ENCODE data around the gene PRR15.

PRR15 gene

DNA sequence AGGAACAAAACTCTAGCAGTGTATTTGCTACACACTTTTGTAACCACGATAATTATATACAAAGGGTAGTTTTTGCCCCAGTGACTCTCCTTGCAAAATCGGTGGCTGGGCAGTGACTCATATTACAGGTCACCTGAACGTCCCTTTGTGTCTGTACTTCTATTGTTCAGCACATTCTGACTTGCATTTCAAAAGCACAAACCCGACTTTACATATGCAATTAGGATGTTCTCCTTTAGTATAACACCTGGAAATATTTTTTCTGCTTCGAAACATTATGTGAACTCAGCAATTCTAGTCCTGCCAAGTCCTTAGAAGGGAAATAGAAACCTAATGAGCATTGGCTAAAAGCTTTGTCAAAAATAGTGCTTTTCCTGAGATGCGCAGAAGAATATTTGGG, 6.0 kb downstream of the PRR15 start:
- DNase-seq (ENCODE audit: low spot score) = no peak

DNA sequence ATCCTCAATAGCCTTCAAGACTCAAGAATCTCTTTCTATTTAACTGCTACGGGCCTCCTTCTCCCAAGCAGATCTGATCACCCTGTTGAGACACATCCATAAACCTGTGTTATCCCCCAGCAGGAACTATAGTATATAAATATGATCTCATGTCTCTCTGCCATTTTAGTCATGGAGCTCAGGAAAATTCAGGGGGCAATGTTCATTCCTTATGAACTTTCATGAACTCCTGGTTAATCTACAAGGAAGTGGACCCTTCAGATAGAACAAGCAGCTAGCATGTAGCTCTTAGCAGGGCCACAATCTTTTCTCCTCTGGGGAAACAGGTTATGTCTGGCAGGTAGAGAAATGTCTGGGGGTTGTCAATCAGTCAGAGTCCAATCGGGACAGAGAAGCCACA, 8.9 kb downstream of the PRR15 start:
- DNase-seq (ENCODE audit: low spot score) = no peak

DNA sequence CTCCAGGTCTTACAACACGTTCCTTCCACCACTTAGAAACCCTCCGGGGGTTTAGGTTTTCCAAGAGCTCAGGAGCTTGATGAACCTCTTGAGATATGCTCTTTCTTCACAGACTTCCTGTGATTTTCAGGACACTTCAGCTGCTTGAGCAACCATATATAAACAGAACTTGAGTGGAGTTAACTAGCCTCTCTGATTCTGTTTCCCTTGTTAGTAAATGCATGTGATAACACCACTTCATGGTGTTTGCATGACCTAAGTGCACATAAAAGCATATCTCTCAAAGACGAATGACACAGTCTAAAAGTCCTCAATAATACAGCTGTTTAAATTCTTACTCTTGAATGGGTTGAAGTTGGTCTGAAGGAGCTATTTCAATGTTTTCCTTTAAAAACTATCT, 9.9 kb downstream of the PRR15 start:
- no peak for DNase-seq (ENCODE audit: low spot score)

DNA sequence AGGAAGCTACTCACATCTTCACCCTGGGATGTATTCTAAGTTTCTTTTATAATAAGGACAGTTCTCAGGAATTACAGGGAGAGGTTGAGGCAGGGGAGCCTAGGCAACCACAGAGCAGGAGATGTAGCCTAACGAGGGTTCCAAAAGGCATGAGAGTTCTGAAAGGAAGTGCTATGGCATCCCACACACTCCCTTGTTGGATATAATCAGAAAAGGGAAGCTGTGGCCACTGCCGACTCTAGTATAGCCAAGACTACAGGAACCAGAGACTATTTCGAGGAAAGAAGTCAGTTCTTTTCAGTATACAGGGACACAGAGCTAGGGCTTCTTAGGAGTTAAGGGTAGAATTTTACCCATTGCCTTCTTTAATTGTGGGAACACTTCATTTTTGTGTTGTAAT, 11.0 kb downstream of the PRR15 start:
- DNase-seq (ENCODE audit: low spot score) = no peak

DNA sequence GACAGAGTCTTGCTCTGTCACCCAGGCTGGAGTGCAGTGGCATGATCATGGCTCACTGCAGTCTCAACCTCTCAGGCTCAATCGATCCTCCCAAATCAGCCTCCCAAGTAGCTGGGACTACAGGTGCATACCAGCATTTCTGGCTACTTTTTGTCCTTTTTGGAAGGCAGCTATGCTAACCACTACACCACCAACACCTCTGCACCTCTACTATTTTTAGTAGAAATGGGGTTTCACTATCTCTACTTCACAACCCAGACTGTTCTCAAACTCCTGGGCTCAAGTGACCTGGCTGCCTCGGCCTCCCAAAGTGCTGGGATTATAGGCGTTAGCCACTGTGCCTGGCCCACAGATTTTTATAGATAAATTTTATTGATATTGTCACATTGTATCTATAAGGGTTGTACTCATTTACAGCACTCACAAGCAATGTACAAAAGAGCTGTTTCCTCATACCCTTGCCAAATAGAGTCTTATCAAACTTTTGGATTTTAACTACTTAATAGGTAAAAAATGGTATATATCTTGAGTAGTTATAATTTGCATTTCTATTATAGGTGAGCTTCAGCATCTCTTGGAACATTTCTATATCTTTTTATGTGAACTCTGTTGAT, 23.7 kb downstream of the PRR15 start:
- no peak for DNase-seq (ENCODE audit: low spot score)

DNA sequence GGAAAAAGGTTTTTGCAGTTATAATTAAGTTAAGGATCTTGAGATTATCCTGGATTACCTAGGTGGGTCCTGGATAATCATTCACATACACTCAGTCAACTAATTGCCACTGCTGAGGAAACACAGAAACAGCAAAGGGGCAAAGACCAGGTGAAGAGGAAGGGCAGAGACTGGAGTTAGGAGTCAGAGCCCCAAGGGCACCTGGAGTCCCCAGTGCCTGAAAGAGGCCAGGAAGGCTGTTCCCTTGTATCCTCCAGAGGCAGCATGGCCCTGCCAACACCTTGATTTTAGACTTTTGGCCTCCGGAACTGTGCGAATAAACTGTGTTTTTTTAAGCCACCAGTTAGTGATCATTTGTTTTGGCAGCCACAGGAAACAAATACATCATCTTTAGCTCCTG, 24.6 kb downstream of the PRR15 start:
- DNase-seq (ENCODE audit: low spot score) = no peak

DNA sequence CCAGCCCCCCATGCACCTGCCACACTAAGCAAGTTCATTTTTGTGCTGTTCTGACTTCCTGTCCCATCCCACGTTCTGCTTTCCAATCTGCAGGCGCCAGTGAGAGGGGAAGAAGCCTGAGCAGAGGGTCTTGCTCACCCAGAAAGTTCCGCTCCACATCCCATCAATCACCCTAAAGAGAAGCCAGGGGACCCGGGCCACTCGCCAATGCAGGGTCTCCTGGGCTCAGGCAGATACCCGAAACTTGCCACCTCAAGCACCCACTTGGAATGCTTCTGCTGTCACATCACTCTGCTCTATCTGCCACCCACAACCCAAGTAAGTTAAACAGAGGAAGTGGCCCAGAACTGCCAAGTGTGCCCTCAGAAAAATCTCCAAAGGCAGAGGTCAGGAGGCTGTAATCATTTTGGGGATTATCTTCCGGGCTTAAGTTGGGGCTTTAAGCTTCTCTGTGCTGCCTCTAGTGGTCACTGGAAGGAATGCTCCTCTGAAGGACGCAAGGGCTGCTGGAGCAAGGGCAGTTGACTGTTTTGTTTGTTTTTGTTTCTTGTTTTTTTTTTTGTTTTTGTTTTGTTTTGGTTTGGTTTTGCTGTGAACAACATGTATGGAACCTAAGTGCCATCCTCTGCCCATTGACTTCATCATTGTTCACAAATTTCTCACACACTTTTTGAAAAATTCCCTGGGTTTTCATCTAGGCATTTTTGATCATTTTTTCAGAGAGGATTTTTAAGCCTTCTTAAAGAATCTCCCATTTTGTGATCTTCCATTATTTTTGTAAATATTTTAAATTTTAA, 25.5 kb downstream of the PRR15 start:
- DNase-seq (ENCODE audit: low spot score) = no peak

DNA sequence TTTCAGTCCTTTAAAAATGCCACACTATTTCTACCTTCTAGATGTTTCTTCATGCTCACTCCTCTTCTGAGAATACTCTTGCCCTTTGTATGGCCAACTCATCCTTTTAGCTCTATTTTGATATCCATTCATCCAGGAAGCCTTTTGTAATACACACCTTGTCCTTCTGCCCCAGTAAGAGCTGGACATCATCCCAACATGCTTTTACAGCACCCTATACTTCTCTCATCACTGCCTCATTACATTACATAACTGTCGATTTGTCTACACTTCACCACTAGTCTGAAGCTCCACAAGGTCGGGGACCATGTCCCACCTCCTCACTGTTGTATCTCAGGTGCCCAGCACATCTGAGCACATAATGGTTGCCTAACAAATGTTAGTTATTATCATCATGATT, 29.2 kb downstream of the PRR15 start:
- no peak for DNase-seq (ENCODE audit: low spot score)

DNA sequence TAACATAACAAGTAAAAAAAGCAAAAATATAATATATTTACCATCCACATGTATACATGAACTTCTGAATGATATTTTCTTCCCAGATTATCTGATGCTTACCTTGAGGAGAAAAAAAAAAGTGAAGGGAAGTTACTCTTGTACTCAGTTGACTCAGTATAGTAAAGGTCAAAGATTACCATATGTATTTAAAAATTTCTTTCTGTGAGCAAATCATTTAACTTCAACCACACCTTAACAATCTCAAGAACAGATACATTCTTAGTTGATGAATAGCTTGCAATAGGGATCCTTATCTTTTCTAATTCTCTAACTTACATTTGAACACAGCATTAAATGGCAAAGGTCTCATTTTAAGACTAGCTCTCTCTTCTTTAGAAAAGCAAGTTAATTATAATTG, 29.8 kb downstream of the PRR15 start:
- DNase-seq (ENCODE audit: low spot score) = no peak

DNA sequence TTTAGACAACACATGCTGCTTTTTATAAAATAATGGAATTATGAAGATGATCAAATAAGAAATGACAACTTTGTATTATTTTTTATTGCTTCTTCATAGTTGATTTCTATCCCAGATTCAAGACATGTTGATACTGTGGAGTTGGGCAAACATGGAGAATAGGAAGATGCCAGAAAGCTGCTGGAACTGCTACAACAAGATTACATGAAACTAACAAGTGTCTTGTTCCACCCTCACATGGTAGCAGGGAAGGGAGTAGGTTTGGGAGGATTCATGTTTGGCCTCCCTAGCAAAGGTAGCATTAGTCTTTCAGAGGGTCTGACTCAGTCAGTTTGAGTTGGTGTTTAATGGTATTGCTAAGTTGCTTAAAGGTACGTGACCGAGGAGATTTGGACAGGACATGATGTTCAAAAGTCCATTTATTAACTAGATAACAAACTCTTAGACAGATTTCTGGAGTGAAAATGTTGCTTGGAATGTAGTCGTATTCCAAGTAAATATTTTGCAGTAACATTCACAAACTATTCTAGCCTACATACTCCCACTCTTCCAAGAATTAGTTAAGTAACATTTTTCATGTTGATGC, 33.1 kb downstream of the PRR15 start:
- DNase-seq (ENCODE audit: low spot score) = no peak

DNA sequence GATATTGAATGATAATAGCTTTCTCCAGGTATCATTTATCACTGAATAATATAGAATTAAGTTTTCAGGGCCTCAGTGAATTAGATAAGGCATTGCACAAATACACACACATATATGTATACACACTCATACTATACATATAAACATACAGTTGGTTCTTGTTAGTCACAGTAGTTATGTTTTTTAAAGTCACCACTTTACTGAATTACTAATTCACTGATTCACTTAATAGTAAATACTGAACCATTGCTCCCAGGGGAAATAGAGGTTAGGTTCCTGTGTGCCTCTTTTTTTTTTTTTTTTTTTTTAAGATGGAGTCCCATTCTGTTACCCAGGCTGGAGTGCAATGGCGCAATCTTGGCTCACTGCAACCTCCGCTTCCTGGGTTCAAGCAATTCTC, 33.6 kb downstream of the PRR15 start:
- no peak for DNase-seq (ENCODE audit: low spot score)

DNA sequence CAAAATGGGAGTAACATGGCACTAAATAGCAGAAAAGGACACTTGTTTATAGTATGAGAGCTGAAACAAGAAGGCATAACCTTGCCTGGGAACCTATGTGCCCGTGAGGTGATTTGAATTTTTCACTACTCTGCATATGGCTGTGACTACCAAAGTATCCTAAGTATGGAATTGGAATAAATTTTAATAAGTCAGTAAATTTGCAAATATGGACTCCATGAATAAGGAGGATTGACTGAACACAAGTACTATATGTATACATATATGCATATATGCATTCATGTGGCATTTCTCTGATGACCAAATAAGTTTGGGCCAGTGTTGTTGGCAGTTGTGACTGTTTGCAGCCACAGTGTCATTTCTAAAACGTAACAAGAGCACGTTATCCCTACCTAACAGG, 34.5 kb downstream of the PRR15 start:
- DNase-seq (ENCODE audit: low spot score) = no peak

DNA sequence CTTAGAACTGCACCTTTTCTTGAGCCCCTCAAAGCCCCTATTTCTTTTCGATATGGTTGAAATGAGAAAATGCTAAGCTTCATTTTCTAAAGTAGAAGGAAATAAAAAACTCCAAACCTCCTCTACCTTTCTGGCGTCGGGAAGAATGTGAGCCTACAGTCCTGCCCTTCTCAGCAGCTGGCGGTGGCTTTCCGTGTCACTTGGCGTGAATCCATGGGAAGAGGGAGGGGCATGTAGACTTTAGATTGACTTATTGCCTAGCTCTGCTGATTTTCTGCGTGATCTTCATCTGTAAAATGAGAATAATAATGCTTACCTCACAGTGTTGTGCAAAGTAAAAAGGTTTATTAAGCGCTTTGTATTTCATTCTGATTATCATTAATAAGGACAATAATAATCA, 35.0 kb downstream of the PRR15 start:
- no peak for DNase-seq (ENCODE audit: low spot score)

DNA sequence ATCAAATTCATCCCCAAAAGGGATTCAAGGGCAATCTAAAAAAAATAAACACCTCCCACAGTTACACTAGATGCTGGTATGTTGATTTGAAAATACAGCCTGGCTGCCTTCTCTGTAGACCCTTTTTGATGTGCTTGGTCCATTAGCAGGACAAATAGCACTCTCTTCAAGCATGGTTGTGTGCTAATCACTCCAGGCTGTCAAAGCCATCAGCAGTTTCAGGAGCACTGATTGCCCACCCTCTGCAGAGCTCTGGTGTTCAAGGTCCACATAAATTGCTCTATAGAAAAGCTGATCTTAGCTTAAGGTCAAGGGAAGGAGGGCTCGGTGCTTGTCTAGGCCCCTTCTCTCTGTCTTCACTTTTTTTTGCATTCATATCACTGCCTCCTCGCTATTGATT, 35.4 kb downstream of the PRR15 start:
- DNase-seq (ENCODE audit: low spot score) = no peak

DNA sequence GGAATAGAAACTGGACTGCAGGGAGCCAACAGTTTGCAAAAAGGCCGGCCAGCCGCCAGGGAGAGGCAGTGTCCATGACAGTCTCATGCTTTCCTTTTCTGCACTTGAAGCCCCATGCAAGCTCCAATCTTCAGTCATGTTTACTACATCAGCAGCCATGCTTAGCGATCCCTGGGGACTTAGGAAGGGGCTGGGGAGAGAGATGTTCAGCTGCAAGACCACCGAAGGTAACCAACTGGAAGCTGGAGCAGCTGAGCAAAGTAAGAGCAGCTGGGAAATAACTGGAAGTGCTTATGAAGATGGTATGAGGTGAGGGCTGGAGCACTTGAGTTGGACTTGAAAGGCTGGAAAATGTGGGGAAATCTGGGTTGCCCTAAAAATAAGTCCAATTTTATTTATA, 37.0 kb downstream of the PRR15 start:
- DNase-seq (ENCODE audit: low spot score) = no peak

DNA sequence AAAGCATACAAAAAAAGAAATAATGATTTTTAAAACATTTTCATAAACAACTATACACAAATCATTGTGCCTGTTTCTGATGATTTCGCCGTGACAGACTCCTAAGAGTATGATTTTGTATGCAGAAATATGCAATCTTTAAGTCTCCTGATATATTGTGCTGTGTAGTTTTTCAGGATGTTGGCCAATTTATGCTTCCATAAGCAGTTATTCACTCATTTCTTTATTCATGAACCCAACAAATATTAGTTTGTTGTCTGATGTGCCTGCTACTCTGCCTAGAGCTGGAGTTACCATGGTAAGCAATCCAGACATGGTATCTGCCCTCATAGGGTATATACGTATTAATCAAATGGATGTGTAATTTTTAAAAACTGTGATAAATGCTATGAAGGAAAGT, 40.4 kb downstream of the PRR15 start:
- DNase-seq (ENCODE audit: low spot score) = no peak

DNA sequence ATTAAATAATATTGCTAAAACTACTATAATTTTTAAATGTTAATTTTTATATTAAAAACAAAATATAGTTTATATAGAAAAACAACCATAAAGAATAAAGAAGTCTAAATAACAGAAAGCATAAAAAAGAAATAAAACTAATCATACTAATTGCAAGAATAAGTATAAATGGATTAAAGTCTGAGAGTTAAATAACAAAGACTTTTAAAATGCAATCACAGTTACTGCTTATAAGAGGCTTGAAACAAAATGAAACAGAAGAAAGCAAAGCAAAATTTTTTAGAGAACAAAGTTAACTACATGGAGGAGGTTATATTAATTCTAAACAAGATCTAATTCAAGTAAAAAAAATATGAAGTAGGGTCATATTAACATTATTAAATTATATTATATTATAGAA, 41.1 kb downstream of the PRR15 start:
- DNase-seq (ENCODE audit: low spot score) = no peak

DNA sequence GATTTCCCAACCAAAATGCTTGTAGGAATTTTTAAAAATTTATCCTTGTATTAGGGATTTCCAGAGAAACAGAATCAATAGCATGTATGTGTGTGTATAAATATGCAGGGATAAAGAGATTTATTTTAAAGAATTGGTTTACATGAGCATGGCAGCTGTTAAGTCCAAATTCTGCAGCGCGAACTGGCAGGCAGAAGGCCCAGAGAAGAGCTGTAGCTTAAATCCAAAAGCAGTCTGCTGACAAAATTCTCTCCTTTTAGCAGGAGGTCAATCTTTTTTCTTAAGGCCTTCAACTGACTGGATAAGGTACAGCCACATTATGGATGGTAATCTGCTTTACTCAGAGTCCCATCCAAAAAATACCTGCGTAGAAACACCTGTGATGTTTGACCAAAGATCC, 42.0 kb downstream of the PRR15 start:
- no peak for DNase-seq (ENCODE audit: low spot score)

DNA sequence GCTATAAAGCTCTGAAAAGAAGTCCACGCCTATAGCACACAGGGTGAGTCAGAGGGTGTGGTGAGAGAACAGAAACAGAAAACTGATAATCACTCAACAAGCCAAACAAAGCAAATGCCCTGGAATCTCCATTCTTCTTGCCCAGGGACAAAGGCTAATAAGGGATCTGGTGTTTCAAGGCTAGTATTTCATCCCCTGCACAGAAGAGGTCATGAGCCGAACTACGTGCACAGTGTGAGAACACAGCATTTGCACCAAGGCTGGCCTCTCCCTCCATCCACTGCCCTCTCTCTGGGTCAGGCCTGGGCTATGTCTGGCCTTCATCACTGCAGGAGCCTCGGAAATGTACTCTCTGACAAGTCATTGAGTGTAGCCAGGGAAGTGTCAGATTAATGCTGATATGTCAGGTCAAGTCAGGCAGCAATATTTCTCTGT, 42.7 kb downstream of the PRR15 start:
- no peak for DNase-seq (ENCODE audit: low spot score)

DNA sequence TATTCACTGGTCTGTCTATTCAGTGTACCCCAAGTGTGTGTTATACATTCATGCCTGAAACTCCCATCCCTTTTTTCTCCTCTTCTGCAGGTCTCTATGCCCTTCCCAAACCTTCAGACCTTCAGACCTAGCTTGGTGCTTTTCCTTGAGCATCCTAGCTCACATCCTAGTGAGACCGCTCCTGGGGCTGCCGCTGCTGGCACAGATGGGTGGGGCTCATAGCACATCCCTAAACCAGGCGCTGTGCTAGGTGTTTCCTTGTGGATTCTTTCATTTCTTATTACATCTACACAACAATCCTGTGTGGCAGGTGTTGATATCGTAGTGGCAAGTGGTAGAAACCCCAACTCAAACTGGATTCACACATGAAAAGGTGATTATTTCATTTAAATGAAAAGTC, 43.2 kb downstream of the PRR15 start:
- no peak for DNase-seq (ENCODE audit: low spot score)

DNA sequence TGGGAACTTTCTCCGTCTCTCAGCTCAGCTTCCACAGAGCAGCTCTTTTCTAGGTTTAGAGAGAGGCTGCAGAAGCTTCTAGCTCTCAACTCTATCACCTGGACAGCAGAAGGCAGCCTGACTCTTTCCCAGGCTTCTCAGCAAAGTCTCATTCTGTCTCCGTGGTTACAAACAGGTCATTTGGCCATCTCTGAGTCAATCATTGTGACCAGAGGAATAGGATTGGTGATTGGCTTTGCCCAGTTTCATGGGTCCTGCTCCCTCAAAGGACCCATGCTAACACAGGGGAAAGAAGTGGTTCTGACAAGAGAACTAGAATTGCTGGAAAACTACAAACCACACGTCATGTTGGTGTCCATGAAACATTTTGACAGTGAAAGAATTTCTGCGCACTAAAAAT, 43.6 kb downstream of the PRR15 start:
- DNase-seq (ENCODE audit: low spot score) = no peak

DNA sequence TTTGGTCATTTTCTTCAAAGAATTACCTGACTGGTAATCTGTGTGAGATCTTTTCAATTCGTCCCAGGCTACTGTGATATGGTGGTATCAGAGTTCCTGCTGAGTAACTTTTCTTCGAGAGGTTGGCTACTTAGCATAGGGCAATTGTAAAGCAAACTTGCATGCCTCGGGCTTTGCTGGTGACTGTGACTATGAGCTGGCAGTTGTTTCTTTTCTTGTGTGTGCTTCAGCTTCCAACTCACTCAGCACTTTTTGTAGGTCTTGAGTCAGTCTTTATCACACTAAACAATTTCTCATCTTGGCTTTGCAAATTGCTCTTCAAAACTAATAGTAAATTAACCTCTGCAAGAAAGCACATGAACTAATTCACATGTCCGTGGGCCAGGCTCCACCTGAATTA, 44.3 kb downstream of the PRR15 start:
- DNase-seq (ENCODE audit: low spot score) = no peak

DNA sequence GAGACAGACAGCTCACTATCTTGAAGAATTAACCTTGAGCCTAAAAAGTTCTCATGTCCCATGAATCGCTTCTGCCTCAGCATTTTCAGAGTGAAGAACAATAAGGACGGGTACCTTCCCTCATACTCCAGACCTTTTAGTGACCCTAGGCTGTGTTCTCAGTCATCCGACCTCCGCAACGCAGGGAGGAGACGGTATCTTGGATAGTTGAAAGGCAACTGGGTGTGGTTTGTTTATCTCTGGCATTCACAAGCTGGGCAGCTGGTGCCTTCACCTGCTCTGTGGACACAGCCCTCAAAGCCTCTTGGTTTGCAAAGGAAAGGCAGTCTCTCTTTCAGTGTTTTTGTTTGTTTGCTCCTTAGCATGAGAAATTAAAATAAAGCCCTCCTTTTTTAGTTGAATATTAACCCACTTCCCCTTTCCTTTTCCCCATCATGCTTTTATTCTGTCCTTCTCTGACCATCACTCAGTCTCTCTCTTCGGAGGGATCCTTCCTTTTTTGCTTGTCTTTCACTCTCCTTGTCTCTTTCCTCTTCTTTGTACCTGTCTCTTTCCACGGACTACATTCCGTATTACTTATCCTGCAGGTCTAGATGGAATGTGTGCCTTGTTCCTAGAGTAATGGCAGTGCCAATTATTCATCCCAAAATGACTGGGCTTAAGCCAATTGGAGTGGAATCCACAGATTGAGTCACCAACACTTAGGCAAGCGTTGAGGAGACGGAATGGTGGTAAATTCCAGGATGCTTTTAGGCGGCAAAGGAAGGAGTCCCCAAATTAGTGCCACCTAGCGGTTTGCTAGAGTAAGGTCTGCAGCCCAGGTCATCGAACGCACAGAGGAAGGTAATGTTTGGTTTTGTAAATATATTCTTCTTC, 45.8 kb downstream of the PRR15 start:
- no peak for DNase-seq (ENCODE audit: low spot score)
